ENCODE measurements around the gene MYADM.

MYADM gene

DNA sequence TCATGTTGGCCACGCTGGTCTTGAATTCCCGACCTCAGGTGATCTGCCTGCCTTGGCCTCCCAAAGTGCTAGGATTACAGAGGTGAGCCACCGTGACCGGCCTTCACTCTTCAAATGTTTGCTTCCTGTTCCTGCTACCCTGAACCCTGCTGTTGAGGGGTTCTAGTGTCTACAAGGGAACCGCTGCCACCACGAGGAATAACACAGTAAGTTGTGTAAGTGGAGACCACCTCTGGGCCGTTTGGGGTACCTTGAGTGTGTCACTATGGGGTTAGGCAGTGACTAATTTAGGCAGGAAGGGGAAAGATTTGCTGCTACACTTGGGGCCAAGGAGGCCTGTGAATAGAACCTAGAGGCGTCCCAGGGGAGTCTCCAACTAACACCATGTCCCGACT lies 2.2 kb upstream of the MYADM start:
- H3K4me3 ChIP-seq (ENCODE audit: low read depth, low read length): no peak overlapping the region; the same call in 1 of the 2 replicates
- TF ChIP-seq, protein P1, sequence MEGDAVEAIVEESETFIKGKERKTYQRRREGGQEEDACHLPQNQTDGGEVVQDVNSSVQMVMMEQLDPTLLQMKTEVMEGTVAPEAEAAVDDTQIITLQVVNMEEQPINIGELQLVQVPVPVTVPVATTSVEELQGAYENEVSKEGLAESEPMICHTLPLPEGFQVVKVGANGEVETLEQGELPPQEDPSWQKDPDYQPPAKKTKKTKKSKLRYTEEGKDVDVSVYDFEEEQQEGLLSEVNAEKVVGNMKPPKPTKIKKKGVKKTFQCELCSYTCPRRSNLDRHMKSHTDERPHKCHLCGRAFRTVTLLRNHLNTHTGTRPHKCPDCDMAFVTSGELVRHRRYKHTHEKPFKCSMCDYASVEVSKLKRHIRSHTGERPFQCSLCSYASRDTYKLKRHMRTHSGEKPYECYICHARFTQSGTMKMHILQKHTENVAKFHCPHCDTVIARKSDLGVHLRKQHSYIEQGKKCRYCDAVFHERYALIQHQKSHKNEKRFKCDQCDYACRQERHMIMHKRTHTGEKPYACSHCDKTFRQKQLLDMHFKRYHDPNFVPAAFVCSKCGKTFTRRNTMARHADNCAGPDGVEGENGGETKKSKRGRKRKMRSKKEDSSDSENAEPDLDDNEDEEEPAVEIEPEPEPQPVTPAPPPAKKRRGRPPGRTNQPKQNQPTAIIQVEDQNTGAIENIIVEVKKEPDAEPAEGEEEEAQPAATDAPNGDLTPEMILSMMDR (IDR thresholded peaks at IDR 0.05; ENCODE audit: low read depth, low read length): no peak

GRCh38 chr19:53865918-53866864 lies 1.5 kb upstream of the MYADM start:
- TF ChIP-seq, protein P1 (IDR thresholded peaks at IDR 0.05; ENCODE audit: low read depth, low read length): no peak
- H3K4me3 ChIP-seq (ENCODE audit: low read depth, low read length): peak overlapping the region; percentile 55

GRCh38 chr19:53866865-53867224 lies 838 bp upstream of the MYADM start:
- TF ChIP-seq, protein P1 (IDR thresholded peaks at IDR 0.05; ENCODE audit: low read depth, low read length): no peak
- H3K4me3 ChIP-seq (ENCODE audit: low read depth, low read length): peak overlapping the region; percentile 55

GRCh38 chr19:53868091-53868891 lies 608 bp downstream of the MYADM start:
- TF ChIP-seq, protein P1 (IDR thresholded peaks at IDR 0.05; ENCODE audit: low read depth, low read length): no peak
- H3K4me3 ChIP-seq (ENCODE audit: low read depth, low read length): peak overlapping the region; percentile 98

GRCh38 chr19:53868892-53869804 lies 1.5 kb downstream of the MYADM start:
- TF ChIP-seq, protein P1 (IDR thresholded peaks at IDR 0.05; ENCODE audit: low read depth, low read length): no peak
- H3K4me3 ChIP-seq (ENCODE audit: low read depth, low read length): peak overlapping the region; percentile 98

GRCh38 chr19:53869805-53870484 lies 2.3 kb downstream of the MYADM start:
- peak overlapping the region; percentile 98 for H3K4me3 ChIP-seq (ENCODE audit: low read depth, low read length)

- peak overlapping the region; percentile 27 for H3K4me3 ChIP-seq (ENCODE audit: low read depth, low read length)
- TF ChIP-seq, protein P1 (IDR thresholded peaks at IDR 0.05; ENCODE audit: low read depth, low read length): no peak
These were observed 2.8 kb downstream of the MYADM start for GRCh38 chr19:53870485-53870844.

All from WI38 (cell line).